GM12872 (cell line): Measurements from ENCODE around the gene SKI.

ENCODE experiments used
- CTCF ChIP-seq: IDR thresholded peaks from 3 replicates; pipeline ENCODE4 v1.5.1; 2011; ENCODE audit warnings: low read depth, mild to moderate bottlenecking, low read length, moderate library complexity; ENCODE audit not compliant: insufficient read depth

Gene SKI

GRCh38 chr1:2259668-2260402 lies 31.7 kb downstream of the SKI start:
- no peak for TF ChIP-seq CTCF

GRCh38 chr1:2260917-2261316 lies 32.8 kb downstream of the SKI start:
- TF ChIP-seq CTCF: no peak

- no peak for TF ChIP-seq CTCF
These were observed 38.3 kb downstream of the SKI start for GRCh38 chr1:2266301-2266975.

GRCh38 chr1:2267051-2267830 lies 39.1 kb downstream of the SKI start:
- no peak for TF ChIP-seq CTCF

- no peak for TF ChIP-seq CTCF
These were observed 39.7 kb downstream of the SKI start for GRCh38 chr1:2267862-2268261.

GRCh38 chr1:2268285-2269056 lies 40.4 kb downstream of the SKI start:
- TF ChIP-seq CTCF: no peak
